ENCODE measurements around the gene WDPCP.

The WDPCP gene

GRCh38 chr2:63604666-63605065, 16.4 kb upstream of the WDPCP start:
- no peak for TF ChIP-seq CTCF (IDR thresholded peaks at IDR 0.05; ENCODE audit: insufficient read depth, missing control alignments)
- no peak for FAIRE-seq
- no peak for DNase-seq (ENCODE audit: insufficient read length, low spot score)

- no peak for TF ChIP-seq CTCF (IDR thresholded peaks at IDR 0.05; ENCODE audit: insufficient read depth, missing control alignments)
- peak; percentile 25 for FAIRE-seq
- no peak for DNase-seq (ENCODE audit: insufficient read length, low spot score)
Observed at GRCh38 chr2:63600881-63601460, 12.7 kb upstream of the WDPCP start.

GRCh38 chr2:63598981-63599380, 10.7 kb upstream of the WDPCP start:
- no peak for FAIRE-seq
- DNase-seq (ENCODE audit: insufficient read length, low spot score): no peak
- TF ChIP-seq CTCF (IDR thresholded peaks at IDR 0.05; ENCODE audit: insufficient read depth, missing control alignments): no peak

GRCh38 chr2:63596401-63596883, 8.2 kb upstream of the WDPCP start:
- no peak for FAIRE-seq

GRCh38 chr2:63594660-63595059, 6.4 kb upstream of the WDPCP start:
- FAIRE-seq (no peak), DNase-seq (ENCODE audit: insufficient read length, low spot score) (no peak)
- no peak for TF ChIP-seq CTCF (IDR thresholded peaks at IDR 0.05; ENCODE audit: insufficient read depth, missing control alignments)

More at GRCh38 chr2:63596401-63596883, 8.2 kb upstream of the WDPCP start:
- DNase-seq (ENCODE audit: insufficient read length, low spot score): no peak
- TF ChIP-seq CTCF (IDR thresholded peaks at IDR 0.05; ENCODE audit: insufficient read depth, missing control alignments): no peak

- DNase-seq (ENCODE audit: insufficient read length, low spot score): no peak
- no peak for TF ChIP-seq CTCF (IDR thresholded peaks at IDR 0.05; ENCODE audit: insufficient read depth, missing control alignments)
- FAIRE-seq: no peak
Observed at GRCh38 chr2:63591566-63592175, 3.4 kb upstream of the WDPCP start.

Data from D721Med (cell line).